Measurements from ENCODE around the gene POLD2. TPM values are rescaled to one million over a fixed set of nuclear protein-coding genes. Genes with fewer than 3 reads are reported as not detected.

POLD2 gene
- total and polyA plus RNA-seq, 2 donors from 2014 or later, result 60.0 to 119 TPM

- Histone ChIP-seq H3K4me1 (ENCODE audit: control insufficient read depth in 2 of 3, insufficient read depth in 2 of 3, low read depth in 1 of 3, low read length in 3 of 3) (peaks cover 0 to 21% (median 5%) of the 10 kb centered on the region in 3 donors), H3K27ac (ENCODE audit: low read depth in 2 of 2, low read length in 2 of 2) (peak within 1 kb of the TSS in 1 of 2 donors; percentile 9), H3K27me3 (ENCODE audit: control insufficient read depth, insufficient read depth, low read length) (no peaks in the 10 kb centered on the region), H3K4me3 (ENCODE audit: low read length in 3 of 3) (no peak within 1 kb of the TSS), H3K9ac (ENCODE audit: low read length in 3 of 3) (no peak within 1 kb of the TSS), H3K36me3 (ENCODE audit: control insufficient read depth in 2 of 3, insufficient read depth in 3 of 3, low read length in 3 of 3) (peaks cover 0 to 3% (median 0%) of the 10 kb centered on the region in 3 donors), H3K9me3 (ENCODE audit: control insufficient read depth in 2 of 3, insufficient read depth in 1 of 3, low read length in 3 of 3) (no peaks in the 10 kb centered on the region)
- intact Hi-C loops (cut with DNase I), result no loop called here
- DNase-seq (peak in 4 of 5 donors; percentile 54 to 80 (median 68)), FAIRE-seq (no peak)
- TF ChIP-seq, protein P1, sequence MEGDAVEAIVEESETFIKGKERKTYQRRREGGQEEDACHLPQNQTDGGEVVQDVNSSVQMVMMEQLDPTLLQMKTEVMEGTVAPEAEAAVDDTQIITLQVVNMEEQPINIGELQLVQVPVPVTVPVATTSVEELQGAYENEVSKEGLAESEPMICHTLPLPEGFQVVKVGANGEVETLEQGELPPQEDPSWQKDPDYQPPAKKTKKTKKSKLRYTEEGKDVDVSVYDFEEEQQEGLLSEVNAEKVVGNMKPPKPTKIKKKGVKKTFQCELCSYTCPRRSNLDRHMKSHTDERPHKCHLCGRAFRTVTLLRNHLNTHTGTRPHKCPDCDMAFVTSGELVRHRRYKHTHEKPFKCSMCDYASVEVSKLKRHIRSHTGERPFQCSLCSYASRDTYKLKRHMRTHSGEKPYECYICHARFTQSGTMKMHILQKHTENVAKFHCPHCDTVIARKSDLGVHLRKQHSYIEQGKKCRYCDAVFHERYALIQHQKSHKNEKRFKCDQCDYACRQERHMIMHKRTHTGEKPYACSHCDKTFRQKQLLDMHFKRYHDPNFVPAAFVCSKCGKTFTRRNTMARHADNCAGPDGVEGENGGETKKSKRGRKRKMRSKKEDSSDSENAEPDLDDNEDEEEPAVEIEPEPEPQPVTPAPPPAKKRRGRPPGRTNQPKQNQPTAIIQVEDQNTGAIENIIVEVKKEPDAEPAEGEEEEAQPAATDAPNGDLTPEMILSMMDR (IDR thresholded peaks at IDR 0.05; ENCODE audit: borderline replicate concordance, extremely low read depth, insufficient read depth), result no peak
Measured at GRCh38 chr7:44065431-44066110, 57.8 kb downstream of the POLD2 start, which contains the start of gene PGAM2. TSS of gene PGAM2 (minus strand) at chr7:44065567. CDS start at chr7:44065529, 38 bp downstream.

DNA sequence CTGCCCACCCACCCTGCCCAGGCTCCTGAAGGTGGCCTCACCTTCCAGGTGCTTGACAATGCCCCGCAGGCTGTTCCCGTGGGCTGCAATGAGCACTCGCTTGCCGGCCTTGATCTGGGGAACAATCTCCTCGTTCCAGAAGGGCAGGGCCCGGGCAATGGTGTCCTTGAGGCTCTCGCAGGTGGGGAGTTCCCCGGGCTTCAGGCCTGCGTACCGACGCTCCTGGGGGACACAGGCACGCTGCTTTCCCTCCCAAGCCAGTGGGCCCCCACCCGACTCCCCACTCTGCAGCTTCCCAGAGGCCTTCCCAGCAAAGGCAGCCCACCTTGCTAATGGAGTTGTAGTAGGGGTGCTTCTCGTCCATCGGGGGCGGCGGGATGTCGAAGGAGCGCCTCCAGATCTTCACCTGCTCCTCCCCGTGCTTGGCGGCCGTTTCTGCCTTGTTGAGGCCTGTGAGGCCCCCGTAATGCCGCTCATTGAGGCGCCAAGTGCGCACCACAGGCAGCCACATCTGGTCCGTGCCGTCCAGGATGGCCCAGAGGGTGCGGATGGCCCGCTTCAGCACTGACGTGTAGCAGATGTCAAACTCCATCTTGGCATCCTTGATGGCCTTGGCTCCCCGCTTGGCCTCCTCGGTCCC lies 58.4 kb downstream of the POLD2 start:
- H3K9me3 ChIP-seq (ENCODE audit: control insufficient read depth in 2 of 3, insufficient read depth in 1 of 3, low read length in 3 of 3), result no peaks in the 10 kb centered on the region
- intact Hi-C loops (cut with DNase I), result no loop called here
- FAIRE-seq (no peak), DNase-seq (peak in 2 of 5 donors; percentile 52 to 75)
- peaks cover 0 to 21% (median 5%) of the 10 kb centered on the region in 3 donors for H3K4me1 ChIP-seq (ENCODE audit: control insufficient read depth in 2 of 3, insufficient read depth in 2 of 3, low read depth in 1 of 3, low read length in 3 of 3)
- TF ChIP-seq, protein P1 (IDR thresholded peaks at IDR 0.05; ENCODE audit: borderline replicate concordance, extremely low read depth, insufficient read depth), result no peak
- peak overlapping the region in 1 of 2 donors; percentile 9 for H3K27ac ChIP-seq (ENCODE audit: low read depth in 2 of 2, low read length in 2 of 2)
- no peak overlapping the region for H3K9ac ChIP-seq (ENCODE audit: low read length in 3 of 3)
- H3K36me3 ChIP-seq (ENCODE audit: control insufficient read depth in 2 of 3, insufficient read depth in 3 of 3, low read length in 3 of 3), result peaks cover 0 to 4% (median under 1%) of the 10 kb centered on the region in 3 donors
- no peak overlapping the region for H3K4me3 ChIP-seq (ENCODE audit: low read length in 3 of 3)
- H3K27me3 ChIP-seq (ENCODE audit: control insufficient read depth, insufficient read depth, low read length), result no peaks in the 10 kb centered on the region

Small RNA genes lying within 50 kb of the gene (microRNA-seq; reads per million reads assigned to microRNA genes)
- not detected for gene MIR6838

Other genes with a start within 250 kb of the POLD2 start
- 41.0 TPM for gene URGCP, start 217.0 kb downstream of the POLD2 start, total RNA-seq
- gene URGCP, start 217.0 kb downstream of the POLD2 start, polyA plus RNA-seq (ENCODE audit: insufficient read depth, low read depth, low replicate concordance), result 32.9 TPM
- 21.4 TPM for gene UBE2D4, start 197.1 kb downstream of the POLD2 start, total RNA-seq
- 27.8 TPM for gene UBE2D4, start 197.1 kb downstream of the POLD2 start, polyA plus RNA-seq (ENCODE audit: insufficient read depth, low read depth, low replicate concordance)
- gene SPDYE1, start 125.7 kb downstream of the POLD2 start, total RNA-seq, result not detected
- gene SPDYE1, start 125.7 kb downstream of the POLD2 start, polyA plus RNA-seq (ENCODE audit: insufficient read depth, low read depth, low replicate concordance), result not detected
- gene DBNL, start 78.8 kb downstream of the POLD2 start, total RNA-seq, result 103 TPM
- gene DBNL, start 78.8 kb downstream of the POLD2 start, polyA plus RNA-seq (ENCODE audit: insufficient read depth, low read depth, low replicate concordance), result 85.9 TPM
- 2.1 TPM for gene PGAM2, start 58.0 kb downstream of the POLD2 start, total RNA-seq
- 37.7 TPM for gene PGAM2, start 58.0 kb downstream of the POLD2 start, polyA plus RNA-seq (ENCODE audit: insufficient read depth, low read depth, low replicate concordance)
- 41.4 TPM for gene POLM, start 41.0 kb downstream of the POLD2 start, total RNA-seq
- gene POLM, start 41.0 kb downstream of the POLD2 start, polyA plus RNA-seq (ENCODE audit: insufficient read depth, low read depth, low replicate concordance), result 16.3 TPM
- gene AEBP1, start 19.2 kb downstream of the POLD2 start, total RNA-seq, result 164 TPM
- gene AEBP1, start 19.2 kb downstream of the POLD2 start, polyA plus RNA-seq (ENCODE audit: insufficient read depth, low read depth, low replicate concordance), result 89.4 TPM
- gene MYL7, start 17.8 kb upstream of the POLD2 start, total RNA-seq, result not detected
- gene MYL7, start 17.8 kb upstream of the POLD2 start, polyA plus RNA-seq (ENCODE audit: insufficient read depth, low read depth, low replicate concordance), result not detected
- 0.25 TPM for gene GCK, start 65.9 kb upstream of the POLD2 start, total RNA-seq
- 1.0 TPM for gene GCK, start 65.9 kb upstream of the POLD2 start, polyA plus RNA-seq (ENCODE audit: insufficient read depth, low read depth, low replicate concordance)
- 60.2 TPM for gene YKT6, start 77.4 kb upstream of the POLD2 start, total RNA-seq
- 53.2 TPM for gene YKT6, start 77.4 kb upstream of the POLD2 start, polyA plus RNA-seq (ENCODE audit: insufficient read depth, low read depth, low replicate concordance)
- gene CAMK2B, start 202.0 kb upstream of the POLD2 start, total RNA-seq, result 1.1 TPM
- gene CAMK2B, start 202.0 kb upstream of the POLD2 start, polyA plus RNA-seq (ENCODE audit: insufficient read depth, low read depth, low replicate concordance), result 3.2 TPM